Measurements from ENCODE around the gene DAPP1. TPM values are rescaled to one million over a fixed set of nuclear protein-coding genes. Genes with fewer than 3 reads are reported as not detected.

Gene DAPP1
- total and polyA plus RNA-seq, 2 donors (not counting 3 experiments of a cell fraction or from before 2014, with no cell fraction given) = not detected

DNA sequence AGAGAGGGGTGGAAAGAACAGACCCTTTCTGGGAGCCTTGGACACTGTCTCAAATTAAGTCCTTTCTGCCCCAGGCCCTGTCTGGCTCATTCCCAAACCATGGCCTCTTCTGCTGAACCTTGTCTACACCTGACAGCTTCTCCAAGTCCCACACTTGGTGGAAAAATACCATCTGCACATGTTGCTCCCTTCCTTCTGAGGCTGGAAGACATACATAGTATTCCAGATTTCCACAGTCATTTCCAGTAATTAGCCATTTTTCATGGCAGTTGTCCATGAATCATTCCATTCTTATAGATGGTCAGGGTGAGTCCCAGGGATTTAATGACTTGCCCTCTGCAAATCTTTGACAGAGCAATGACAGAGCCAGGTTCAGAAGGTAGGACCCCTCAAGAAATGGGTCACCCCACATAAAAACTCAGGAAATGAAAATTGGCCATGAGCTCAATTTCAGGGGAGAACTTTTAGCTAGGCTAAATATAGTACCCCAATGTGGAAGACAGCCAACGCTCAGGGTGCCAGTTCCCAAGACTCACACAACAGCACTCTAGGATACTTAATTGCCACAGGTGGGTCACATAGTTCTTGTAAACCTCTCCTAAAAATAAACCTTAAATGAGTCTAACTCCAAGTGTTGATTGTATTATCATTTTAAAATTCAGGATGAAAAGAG, 16.2 kb upstream of the DAPP1 start:
- Histone ChIP-seq H3K27me3 (ENCODE audit: control insufficient read depth in 2 of 2, insufficient read depth in 2 of 2, low read length in 2 of 2) (no peaks in the 10 kb centered on the region), H3K36me3 (ENCODE audit: control insufficient read depth in 2 of 2, extremely low read depth in 1 of 2, insufficient read depth in 2 of 2, low read length in 2 of 2) (no peaks in the 10 kb centered on the region), H3K4me1 (ENCODE audit: control insufficient read depth, extremely low read depth, insufficient read depth, low read length) (no peaks in the 10 kb centered on the region), H3K79me2 (ENCODE audit: control insufficient read depth, insufficient read depth, low read length) (no peaks in the 10 kb centered on the region), H4K20me1 (replicated peaks; ENCODE audit: control insufficient read depth, extremely low read depth, insufficient read depth, low read length) (no peaks in the 10 kb centered on the region), H3K9ac (replicated peaks; ENCODE audit: extremely low read depth, insufficient read depth, low read length) (no peak overlapping the region), H3K9me3 (replicated peaks; ENCODE audit: control insufficient read depth, insufficient read depth, low read length) (no peaks in the 10 kb centered on the region), H2AFZ (ENCODE audit: low read depth, low read length) (no peak overlapping the region), H3K4me3 (replicated peaks in 1 of 3; ENCODE audit: insufficient read depth in 1 of 3, low read depth in 1 of 3, low read length in 3 of 3) (no peak overlapping the region), H3K4me2 (ENCODE audit: insufficient read depth, low read length) (no peak overlapping the region), H3K27ac (ENCODE audit: insufficient read depth, low read depth, low read length) (no peak overlapping the region), H3K9me1 (replicated peaks; ENCODE audit: control insufficient read depth, extremely low read depth, insufficient read depth, low read length) (no peaks in the 10 kb centered on the region)
- no peak for DNase-seq (ENCODE audit: low read depth, low spot score)
- BruUV-seq (replicated peaks) = no TSS peak
- intact Hi-C loops (cut with micrococcal nuclease) = loop anchor here (10.0 kb wide), 1 partner anchor 336 kb away; no protein-coding TSS in a partner anchor
- TF ChIP-seq POLR2AphosphoS5 (IDR thresholded peaks at IDR 0.05; ENCODE audit: insufficient read depth, low read depth, low read length) = no peak
- TF ChIP-seq, protein P1, sequence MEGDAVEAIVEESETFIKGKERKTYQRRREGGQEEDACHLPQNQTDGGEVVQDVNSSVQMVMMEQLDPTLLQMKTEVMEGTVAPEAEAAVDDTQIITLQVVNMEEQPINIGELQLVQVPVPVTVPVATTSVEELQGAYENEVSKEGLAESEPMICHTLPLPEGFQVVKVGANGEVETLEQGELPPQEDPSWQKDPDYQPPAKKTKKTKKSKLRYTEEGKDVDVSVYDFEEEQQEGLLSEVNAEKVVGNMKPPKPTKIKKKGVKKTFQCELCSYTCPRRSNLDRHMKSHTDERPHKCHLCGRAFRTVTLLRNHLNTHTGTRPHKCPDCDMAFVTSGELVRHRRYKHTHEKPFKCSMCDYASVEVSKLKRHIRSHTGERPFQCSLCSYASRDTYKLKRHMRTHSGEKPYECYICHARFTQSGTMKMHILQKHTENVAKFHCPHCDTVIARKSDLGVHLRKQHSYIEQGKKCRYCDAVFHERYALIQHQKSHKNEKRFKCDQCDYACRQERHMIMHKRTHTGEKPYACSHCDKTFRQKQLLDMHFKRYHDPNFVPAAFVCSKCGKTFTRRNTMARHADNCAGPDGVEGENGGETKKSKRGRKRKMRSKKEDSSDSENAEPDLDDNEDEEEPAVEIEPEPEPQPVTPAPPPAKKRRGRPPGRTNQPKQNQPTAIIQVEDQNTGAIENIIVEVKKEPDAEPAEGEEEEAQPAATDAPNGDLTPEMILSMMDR (IDR thresholded peaks at IDR 0.05; ENCODE audit: extremely low read depth in 1 of 2, insufficient read depth in 1 of 2, low read depth in 1 of 2, low read length in 2 of 2) = no peak
- no peak for TF ChIP-seq EZH2 (IDR thresholded peaks at IDR 0.05; ENCODE audit: borderline replicate concordance, low read depth, low read length, severe bottlenecking)
- TF ChIP-seq GATA2 (IDR thresholded peaks at IDR 0.05; ENCODE audit: insufficient read depth, insufficient read length, low read depth, low read length) = no peak
- dilution Hi-C loops (cut with MboI; ENCODE audit: extremely low pct_ligation_motif_present, low sequenced_read_pairs) = no loop called here
- ChIA-PET POLR2A (no interaction called here), CTCF (interaction anchor here (1.2 to 1.7 kb wide), 2 partner anchors 11 kb away, joined by 4 to 5 read pairs; no protein-coding TSS in a partner anchor)
- FAIRE-seq = no peak
